Measurements from ENCODE around the gene KLHL29. TPM values are rescaled to one million over a fixed set of nuclear protein-coding genes. Genes with fewer than 3 reads are reported as not detected.

The KLHL29 gene
- polyA plus RNA-seq, 3 donors = 0.03 TPM; not detected in 2

DNA sequence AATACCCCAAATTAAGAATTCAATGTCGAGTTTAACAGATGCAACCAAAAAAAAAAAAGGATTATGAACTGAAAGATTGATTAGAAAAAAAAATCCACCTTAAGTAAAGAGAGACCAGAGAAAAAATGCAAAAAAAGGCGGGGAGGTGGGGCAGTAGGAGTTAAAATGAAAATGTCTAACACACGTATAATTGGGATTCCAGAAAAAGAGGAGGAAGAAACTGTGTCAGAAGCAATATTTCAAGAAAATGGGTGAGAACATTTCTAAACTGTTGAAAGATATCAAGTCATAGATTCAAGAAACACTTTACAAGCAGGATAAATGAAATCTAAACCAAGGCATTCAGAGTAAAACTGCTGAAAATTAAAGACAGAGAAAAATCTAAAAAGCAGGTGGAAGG, 226.9 kb downstream of the KLHL29 start:
- no peak overlapping the region for H3K4me3 ChIP-seq (replicated peaks in 1 of 3; ENCODE audit: low read depth in 2 of 3, low read length in 3 of 3)
- peaks cover 16 to 17% of the 10 kb centered on the region in 2 donors for H3K9me3 ChIP-seq (replicated peaks in 1 of 2; ENCODE audit: control insufficient read depth in 1 of 2, insufficient read depth in 1 of 2, low read length in 2 of 2)
- H3K27ac Mint-ChIP-seq = no peak overlapping the region
- TF ChIP-seq, protein P1, sequence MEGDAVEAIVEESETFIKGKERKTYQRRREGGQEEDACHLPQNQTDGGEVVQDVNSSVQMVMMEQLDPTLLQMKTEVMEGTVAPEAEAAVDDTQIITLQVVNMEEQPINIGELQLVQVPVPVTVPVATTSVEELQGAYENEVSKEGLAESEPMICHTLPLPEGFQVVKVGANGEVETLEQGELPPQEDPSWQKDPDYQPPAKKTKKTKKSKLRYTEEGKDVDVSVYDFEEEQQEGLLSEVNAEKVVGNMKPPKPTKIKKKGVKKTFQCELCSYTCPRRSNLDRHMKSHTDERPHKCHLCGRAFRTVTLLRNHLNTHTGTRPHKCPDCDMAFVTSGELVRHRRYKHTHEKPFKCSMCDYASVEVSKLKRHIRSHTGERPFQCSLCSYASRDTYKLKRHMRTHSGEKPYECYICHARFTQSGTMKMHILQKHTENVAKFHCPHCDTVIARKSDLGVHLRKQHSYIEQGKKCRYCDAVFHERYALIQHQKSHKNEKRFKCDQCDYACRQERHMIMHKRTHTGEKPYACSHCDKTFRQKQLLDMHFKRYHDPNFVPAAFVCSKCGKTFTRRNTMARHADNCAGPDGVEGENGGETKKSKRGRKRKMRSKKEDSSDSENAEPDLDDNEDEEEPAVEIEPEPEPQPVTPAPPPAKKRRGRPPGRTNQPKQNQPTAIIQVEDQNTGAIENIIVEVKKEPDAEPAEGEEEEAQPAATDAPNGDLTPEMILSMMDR (IDR thresholded peaks at IDR 0.05) = no peak
- H3K79me2 ChIP-seq (ENCODE audit: insufficient read depth, low read length) = no peaks in the 10 kb centered on the region
- WGBS (ENCODE audit: insufficient coverage) = no CpG with 5 or more reads among the region's 3 CpGs
- H3K4me1 ChIP-seq (ENCODE audit: control insufficient read depth in 1 of 2, insufficient read depth in 2 of 2, low read length in 2 of 2) = no peaks in the 10 kb centered on the region
- H3K4me3 Mint-ChIP-seq = no peak overlapping the region
- DNase-seq = no peak
- H3K27me3 ChIP-seq (ENCODE audit: control insufficient read depth in 2 of 2, insufficient read depth in 2 of 2, low read length in 2 of 2) = peaks cover 0 to 24% of the 10 kb centered on the region in 2 donors
- H3K4me1 Mint-ChIP-seq = peaks cover 4% of the 10 kb centered on the region
- H3K36me3 ChIP-seq (replicated peaks in 1 of 2; ENCODE audit: control insufficient read depth in 1 of 2, insufficient read depth in 2 of 2, low read length in 2 of 2) = no peaks in the 10 kb centered on the region
- no peak overlapping the region for H3K9ac ChIP-seq (ENCODE audit: insufficient read depth, low read length, poor library complexity, severe bottlenecking)
- no peaks in the 10 kb centered on the region for H4K20me1 ChIP-seq (ENCODE audit: insufficient read depth, low read length)
- intact Hi-C loops (cut with micrococcal nuclease) = no loop called here
- no peak overlapping the region for H2AFZ ChIP-seq (ENCODE audit: insufficient read depth, low read depth, low read length, poor library complexity, severe bottlenecking)
- H3K36me3 Mint-ChIP-seq = no peaks in the 10 kb centered on the region
- no peak overlapping the region for H3K4me2 ChIP-seq (replicated peaks; ENCODE audit: extremely low read depth, low read length, poor library complexity, severe bottlenecking)
- H3K27ac ChIP-seq (ENCODE audit: low read depth in 1 of 2, low read length in 2 of 2) = no peak overlapping the region
- H3K27me3 Mint-ChIP-seq (ENCODE audit: low read depth in 3 of 3) = peaks cover 23 to 50% (median 26%) of the 10 kb centered on the region in 3 donors
- H3K9me3 Mint-ChIP-seq = peaks cover 12 to 32% (median 29%) of the 10 kb centered on the region in 7 donors

DNA sequence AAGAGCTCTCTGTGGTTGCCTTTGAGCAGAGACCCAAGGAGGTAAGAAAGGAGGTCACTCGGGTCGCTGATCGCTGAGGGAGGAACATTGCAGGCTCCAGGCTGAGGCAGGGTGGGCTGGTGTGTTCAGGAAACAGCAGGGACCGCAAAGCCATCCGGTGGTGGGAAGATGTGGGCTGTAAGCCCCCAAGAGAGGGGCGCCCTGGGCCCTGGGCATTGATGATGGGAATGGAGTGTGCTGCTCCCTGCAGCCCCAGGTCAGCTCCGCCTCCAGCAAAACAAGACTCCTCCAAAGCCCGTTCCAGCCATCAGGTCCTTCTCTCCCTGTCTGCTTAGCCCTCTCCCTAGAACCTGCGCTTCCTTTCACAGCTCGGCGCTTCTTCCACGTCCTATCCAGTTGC, 229.7 kb downstream of the KLHL29 start:
- WGBS (ENCODE audit: insufficient coverage) = 0% methylated on average over 11 of the region's 12 CpGs

More for the DNA sequence above, 229.7 kb downstream of the KLHL29 start:
- Histone ChIP-seq H3K36me3 (replicated peaks in 1 of 2; ENCODE audit: control insufficient read depth in 1 of 2, insufficient read depth in 2 of 2, low read length in 2 of 2) (no peaks in the 10 kb centered on the region), H3K27ac (ENCODE audit: low read depth in 1 of 2, low read length in 2 of 2) (no peak overlapping the region), H4K20me1 (ENCODE audit: insufficient read depth, low read length) (no peaks in the 10 kb centered on the region), H3K4me2 (replicated peaks; ENCODE audit: extremely low read depth, low read length, poor library complexity, severe bottlenecking) (no peak overlapping the region), H3K4me3 (replicated peaks in 1 of 3; ENCODE audit: low read depth in 2 of 3, low read length in 3 of 3) (no peak overlapping the region), H3K79me2 (ENCODE audit: insufficient read depth, low read length) (no peaks in the 10 kb centered on the region), H3K27me3 (ENCODE audit: control insufficient read depth in 2 of 2, insufficient read depth in 2 of 2, low read length in 2 of 2) (peaks cover 0 to 24% of the 10 kb centered on the region in 2 donors), H3K9me3 (replicated peaks in 1 of 2; ENCODE audit: control insufficient read depth in 1 of 2, insufficient read depth in 1 of 2, low read length in 2 of 2) (peaks cover 12% of the 10 kb centered on the region in 2 donors), H3K4me1 (ENCODE audit: control insufficient read depth in 1 of 2, insufficient read depth in 2 of 2, low read length in 2 of 2) (no peaks in the 10 kb centered on the region), H3K9ac (ENCODE audit: insufficient read depth, low read length, poor library complexity, severe bottlenecking) (no peak overlapping the region), H2AFZ (ENCODE audit: insufficient read depth, low read depth, low read length, poor library complexity, severe bottlenecking) (no peak overlapping the region)
- no peaks in the 10 kb centered on the region for H3K36me3 Mint-ChIP-seq
- intact Hi-C loops (cut with micrococcal nuclease) = no loop called here
- no peak overlapping the region for H3K4me3 Mint-ChIP-seq
- peaks cover 4% of the 10 kb centered on the region for H3K4me1 Mint-ChIP-seq
- H3K27me3 Mint-ChIP-seq (ENCODE audit: low read depth in 3 of 3) = peaks cover 28 to 48% (median 28%) of the 10 kb centered on the region in 3 donors
- TF ChIP-seq, protein P1 (IDR thresholded peaks at IDR 0.05) = no peak
- peaks cover 8 to 27% (median 22%) of the 10 kb centered on the region in 7 donors for H3K9me3 Mint-ChIP-seq
- no peak for DNase-seq
- H3K27ac Mint-ChIP-seq = no peak overlapping the region
